ENCODE results near the gene NHSL1. TPM values are rescaled to one million over a fixed set of nuclear protein-coding genes. Genes with fewer than 3 reads are reported as not detected.

Gene NHSL1
- total and polyA plus RNA-seq, 7 experiments from 2014 or later, result 0.05 to 1.2 (median 0.47) TPM; not detected in 1

DNA sequence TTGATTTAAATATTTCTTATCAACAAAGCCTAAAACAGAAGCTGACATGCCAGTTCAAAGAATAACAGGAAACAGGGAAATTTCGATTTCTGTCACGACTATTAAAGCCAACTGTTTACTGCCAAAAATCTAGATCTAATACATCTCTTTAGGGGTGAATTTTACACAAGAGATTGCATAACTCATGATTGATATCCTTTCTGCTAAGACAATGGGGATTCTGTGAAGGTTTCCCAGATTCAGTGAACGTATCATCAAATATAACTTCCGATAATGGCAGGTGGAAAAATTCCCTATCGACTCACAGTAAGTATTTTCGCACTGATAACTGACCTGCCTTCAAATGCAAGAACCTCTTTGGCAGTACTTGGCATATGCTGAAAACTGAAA lies 42.9 kb downstream of the NHSL1 start:
- Mint-ChIP-seq H3K4me3 (peak overlapping the region; percentile 40 to 79 (median 70)), H3K27ac (peak overlapping the region; percentile 77 to 97 (median 93)), H3K4me1 (peaks cover 5 to 32% (median 22%) of the 10 kb centered on the region in 7 donors), H3K9me3 (peaks cover 0 to 6% (median 0%) of the 10 kb centered on the region in 11 donors), H3K27me3 (no peaks in the 10 kb centered on the region), H3K36me3 (peaks cover 0 to 3% (median 0%) of the 10 kb centered on the region in 5 donors)
- intact Hi-C loops (cut with micrococcal nuclease), result loop anchor here in 1 of 2 donors (1.0 to 5.0 kb wide), 3 partner anchors 52 to 916 kb away; partner anchors contain the start of genes CCDC28A, CITED2 and HEBP2
- no peak for ATAC-seq
- Histone ChIP-seq H3K4me1 (ENCODE audit: control insufficient read depth in 2 of 2, insufficient read depth in 2 of 2, low read length in 2 of 2) (peaks cover 19 to 22% of the 10 kb centered on the region in 2 donors), H3K27ac (ENCODE audit: low read depth, low read length) (peak overlapping the region; percentile 75), H3K4me3 (ENCODE audit: low read length) (peak overlapping the region; percentile 48), H3K9me3 (ENCODE audit: control insufficient read depth in 2 of 3, low read length in 3 of 3) (no peaks in the 10 kb centered on the region), H3K36me3 (ENCODE audit: control insufficient read depth in 2 of 3, insufficient read depth in 3 of 3, low read length in 3 of 3) (no peaks in the 10 kb centered on the region), H3K27me3 (ENCODE audit: control insufficient read depth in 2 of 2, insufficient read depth in 2 of 2, low read length in 2 of 2) (no peaks in the 10 kb centered on the region)
- no peak for DNase-seq
- CTCF ChIA-PET, result interaction anchor here (0.8 to 3.0 kb wide), 5 partner anchors 20 to 452 kb away, joined by 3 to 26 read pairs (median 4); no protein-coding TSS in a partner anchor
- POLR2A ChIA-PET, result interaction anchor here (0.6 to 2.0 kb wide), 8 partner anchors 14 to 953 kb away, joined by 3 to 18 read pairs (median 4); partner anchors contain the start of gene HEBP2

DNA sequence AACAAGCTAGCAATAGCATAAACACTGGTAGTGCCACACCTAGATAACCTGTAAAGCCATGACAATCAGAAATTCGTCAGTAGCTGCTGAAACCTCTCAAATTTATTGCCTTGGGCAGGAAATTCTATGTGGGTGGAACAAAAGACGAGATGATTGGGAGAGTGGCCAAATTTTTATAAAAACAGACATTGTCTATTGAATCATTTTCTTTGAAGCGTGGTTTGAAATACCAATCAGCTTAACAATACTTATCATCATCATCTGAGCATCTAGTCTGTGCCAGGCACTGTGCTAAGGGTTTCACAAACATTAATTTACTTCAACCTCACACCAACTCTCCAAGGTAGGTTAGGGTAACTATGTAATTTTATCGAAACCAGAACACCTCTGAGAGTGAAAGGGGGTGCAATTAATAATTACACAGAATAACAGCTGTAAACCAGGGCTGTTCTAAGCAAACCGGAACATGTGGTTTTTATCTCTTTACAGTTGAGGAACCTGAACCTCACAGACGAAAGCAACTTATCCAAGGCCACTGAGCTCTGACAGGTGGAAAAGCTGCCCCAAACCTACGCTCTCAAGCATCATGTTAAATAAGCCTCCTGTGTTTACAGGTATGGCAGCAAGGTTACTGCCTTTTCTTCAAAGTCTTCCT lies 43.4 kb downstream of the NHSL1 start:
- peak; percentile 86 for ATAC-seq
- ChIA-PET POLR2A (interaction anchor here (0.6 to 2.0 kb wide), 10 partner anchors 12 to 953 kb away, joined by 3 to 18 read pairs (median 4); partner anchors contain the start of genes CITED2 and HEBP2), CTCF (interaction anchor here (0.6 to 3.0 kb wide), 9 partner anchors 12 to 452 kb away, joined by 3 to 26 read pairs (median 3); no protein-coding TSS in a partner anchor)
- Mint-ChIP-seq H3K9me3 (peaks cover 0 to 1% (median 0%) of the 10 kb centered on the region in 11 donors), H3K4me3 (peak overlapping the region; percentile 40 to 79 (median 70)), H3K36me3 (peaks cover 0 to under 1% (median 0%) of the 10 kb centered on the region in 5 donors), H3K4me1 (peaks cover 5 to 32% (median 22%) of the 10 kb centered on the region in 7 donors), H3K27ac (peak overlapping the region; percentile 77 to 97 (median 93)), H3K27me3 (peaks cover 0 to 3% (median 0%) of the 10 kb centered on the region in 5 donors)
- Histone ChIP-seq H3K4me3 (ENCODE audit: low read length) (peak overlapping the region; percentile 48), H3K4me1 (ENCODE audit: control insufficient read depth in 2 of 2, insufficient read depth in 2 of 2, low read length in 2 of 2) (peaks cover 19 to 22% of the 10 kb centered on the region in 2 donors), H3K9me3 (ENCODE audit: control insufficient read depth in 2 of 3, low read length in 3 of 3) (no peaks in the 10 kb centered on the region), H3K27me3 (ENCODE audit: control insufficient read depth in 2 of 2, insufficient read depth in 2 of 2, low read length in 2 of 2) (no peaks in the 10 kb centered on the region), H3K36me3 (ENCODE audit: control insufficient read depth in 2 of 3, insufficient read depth in 3 of 3, low read length in 3 of 3) (no peaks in the 10 kb centered on the region), H3K27ac (ENCODE audit: low read depth, low read length) (peak overlapping the region; percentile 75)
- intact Hi-C loops (cut with micrococcal nuclease), result loop anchor here (1.0 to 5.0 kb wide), 6 partner anchors 27 to 916 kb away; partner anchors contain the start of genes CCDC28A (in 1 of the 2), CITED2 (in 1 of the 2) and HEBP2 (in 1 of the 2)
- peak in 7 of 9 donors; percentile 51 to 81 (median 75) for DNase-seq

DNA sequence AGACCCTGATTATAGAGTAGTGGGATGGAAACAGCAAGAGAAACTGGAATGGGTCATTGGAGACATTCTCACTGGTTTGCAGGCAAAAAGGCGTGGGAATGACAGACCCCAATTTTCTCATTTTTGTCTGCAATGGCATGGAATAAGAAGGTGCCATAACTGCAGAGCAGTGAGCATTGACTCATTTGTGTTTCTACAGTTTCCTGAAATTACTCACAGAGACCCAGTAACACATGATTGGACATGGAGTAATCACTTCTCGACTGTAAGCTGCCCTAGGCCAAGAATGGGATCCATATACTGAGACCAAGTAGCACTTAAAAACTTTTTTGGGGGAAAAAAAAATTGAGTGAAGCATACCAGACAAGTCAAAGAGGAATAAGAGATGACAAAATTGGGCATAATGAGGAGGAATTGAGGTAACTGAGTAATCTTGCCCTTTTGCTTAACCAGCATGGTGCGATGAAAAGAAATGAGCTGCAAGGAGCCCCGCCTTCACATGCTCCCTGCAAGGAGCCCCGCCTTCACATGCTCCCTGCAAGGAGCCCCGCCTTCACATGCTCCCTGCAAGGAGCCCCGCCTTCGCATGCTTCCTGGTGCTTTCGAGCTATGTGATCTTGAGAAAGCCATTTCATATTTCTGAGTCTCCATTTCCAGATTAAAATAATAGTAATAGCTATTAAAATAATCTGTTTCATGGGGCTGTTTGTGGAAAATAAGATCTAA lies 44.1 kb downstream of the NHSL1 start:
- H3K27me3 ChIP-seq (ENCODE audit: control insufficient read depth in 2 of 2, insufficient read depth in 2 of 2, low read length in 2 of 2), result no peaks in the 10 kb centered on the region
- peaks cover 19 to 22% of the 10 kb centered on the region in 2 donors for H3K4me1 ChIP-seq (ENCODE audit: control insufficient read depth in 2 of 2, insufficient read depth in 2 of 2, low read length in 2 of 2)
- no peaks in the 10 kb centered on the region for H3K36me3 ChIP-seq (ENCODE audit: control insufficient read depth in 2 of 3, insufficient read depth in 3 of 3, low read length in 3 of 3)
- DNase-seq (peak; percentile 12 to 79 (median 55)), ATAC-seq (peak; percentile 85)
- intact Hi-C loops (cut with micrococcal nuclease), result loop anchor here (1.0 to 5.0 kb wide), 4 partner anchors 26 to 917 kb away; partner anchors contain the start of gene CITED2 (in 1 of the 2)
- H3K4me3 ChIP-seq (ENCODE audit: low read length), result peak overlapping the region; percentile 48
- H3K4me1 Mint-ChIP-seq, result peaks cover 5 to 32% (median 22%) of the 10 kb centered on the region in 7 donors
- no peaks in the 10 kb centered on the region for H3K9me3 ChIP-seq (ENCODE audit: control insufficient read depth in 2 of 3, low read length in 3 of 3)
- CTCF ChIA-PET, result interaction anchor here (0.6 to 3.0 kb wide), 7 partner anchors 11 to 340 kb away, joined by 3 to 26 read pairs (median 3); no protein-coding TSS in a partner anchor
- peaks cover 0 to 4% (median 0%) of the 10 kb centered on the region in 5 donors for H3K27me3 Mint-ChIP-seq
- peak overlapping the region; percentile 75 for H3K27ac ChIP-seq (ENCODE audit: low read depth, low read length)
- no peaks in the 10 kb centered on the region for H3K9me3 Mint-ChIP-seq
- H3K27ac Mint-ChIP-seq, result peak overlapping the region; percentile 77 to 97 (median 93)
- H3K4me3 Mint-ChIP-seq, result peak overlapping the region; percentile 40 to 79 (median 70)
- H3K36me3 Mint-ChIP-seq, result no peaks in the 10 kb centered on the region
- POLR2A ChIA-PET, result interaction anchor here (0.9 to 2.0 kb wide), 7 partner anchors 12 to 919 kb away, joined by 3 to 18 read pairs (median 6); partner anchors contain the start of genes CITED2 and HEBP2

DNA sequence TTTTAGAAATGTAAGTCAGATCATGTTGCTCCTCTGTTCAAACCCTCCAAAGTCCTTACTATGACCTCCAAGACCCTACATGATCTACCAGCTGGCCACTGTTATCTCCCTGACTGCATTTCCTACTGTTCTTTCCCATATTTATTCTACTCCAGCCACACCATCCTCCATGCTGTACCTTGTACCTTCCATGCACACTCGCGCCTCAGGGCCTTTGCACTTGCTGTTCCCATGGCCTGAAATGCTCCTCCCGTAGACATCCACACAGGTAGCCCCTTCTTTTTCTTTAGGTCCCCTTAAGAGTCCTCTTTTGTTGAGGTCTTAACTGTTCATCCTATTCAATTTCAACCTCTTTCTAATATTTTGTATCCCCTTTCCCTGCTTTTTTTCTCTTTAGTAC lies 48.3 kb downstream of the NHSL1 start:
- Mint-ChIP-seq H3K27me3 (peaks cover 0 to 8% (median 0%) of the 10 kb centered on the region in 5 donors), H3K4me3 (no peak overlapping the region), H3K36me3 (no peaks in the 10 kb centered on the region), H3K4me1 (peaks cover 2 to 16% (median 14%) of the 10 kb centered on the region in 7 donors), H3K27ac (no peak overlapping the region), H3K9me3 (no peaks in the 10 kb centered on the region)
- CTCF ChIA-PET, result interaction anchor here (0.7 kb wide), 1 partner anchor 26 kb away, joined by 3 read pairs; no protein-coding TSS in a partner anchor
- intact Hi-C loops (cut with micrococcal nuclease), result no loop called here
- peaks cover 7 to 13% of the 10 kb centered on the region in 2 donors for H3K4me1 ChIP-seq (ENCODE audit: control insufficient read depth in 2 of 2, insufficient read depth in 2 of 2, low read length in 2 of 2)
- H3K9me3 ChIP-seq (ENCODE audit: control insufficient read depth in 2 of 3, low read length in 3 of 3), result no peaks in the 10 kb centered on the region
- ATAC-seq (no peak), DNase-seq (no peak)
- no peaks in the 10 kb centered on the region for H3K36me3 ChIP-seq (ENCODE audit: control insufficient read depth in 2 of 3, insufficient read depth in 3 of 3, low read length in 3 of 3)
- no peak overlapping the region for H3K4me3 ChIP-seq (ENCODE audit: low read length)
- H3K27ac ChIP-seq (ENCODE audit: low read depth, low read length), result no peak overlapping the region
- POLR2A ChIA-PET, result no interaction called here
- H3K27me3 ChIP-seq (ENCODE audit: control insufficient read depth in 2 of 2, insufficient read depth in 2 of 2, low read length in 2 of 2), result no peaks in the 10 kb centered on the region

DNA sequence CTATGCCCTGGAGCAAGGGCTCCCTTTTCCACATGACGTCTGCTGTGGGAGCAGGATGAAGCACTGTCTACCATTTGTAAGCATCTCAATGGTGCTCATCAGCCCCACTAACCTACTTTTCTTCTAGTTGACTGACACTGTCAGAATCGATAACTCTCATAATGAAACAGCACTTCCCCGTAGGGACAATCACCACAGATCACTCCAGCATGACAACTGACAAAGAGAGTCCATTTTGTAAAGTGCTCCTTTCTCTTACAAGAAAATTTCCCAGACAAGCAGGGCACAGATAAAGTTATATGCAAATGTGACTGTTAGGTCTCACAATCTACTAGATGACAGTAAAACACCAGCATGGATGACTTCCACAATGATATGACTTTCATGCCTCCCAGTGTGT lies 48.8 kb downstream of the NHSL1 start:
- CTCF ChIA-PET, result no interaction called here

DNA sequence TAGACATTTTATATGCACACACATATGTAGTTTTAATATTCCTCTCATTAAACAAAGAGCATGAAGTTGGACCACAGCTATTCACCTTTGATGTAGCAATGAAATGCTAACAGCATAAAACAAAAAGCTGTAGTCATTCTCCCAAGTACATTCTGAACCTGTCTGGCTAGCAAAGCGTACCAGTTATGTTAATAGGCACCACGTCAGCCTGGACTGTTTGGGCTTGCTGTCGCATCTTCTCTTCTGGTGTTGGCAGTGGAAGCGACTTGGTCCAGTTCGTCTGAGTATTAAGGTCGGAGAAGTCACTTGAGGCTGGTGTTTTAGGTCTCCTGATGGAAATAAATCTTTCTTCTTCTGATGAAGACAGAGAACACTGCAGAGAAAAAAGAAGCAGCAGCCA lies 52.5 kb downstream of the NHSL1 start:
- Histone ChIP-seq H3K36me3 (ENCODE audit: control insufficient read depth in 2 of 3, insufficient read depth in 3 of 3, low read length in 3 of 3) (no peaks in the 10 kb centered on the region), H3K4me3 (ENCODE audit: low read length) (no peak overlapping the region), H3K27ac (ENCODE audit: low read depth, low read length) (no peak overlapping the region), H3K27me3 (ENCODE audit: control insufficient read depth in 2 of 2, insufficient read depth in 2 of 2, low read length in 2 of 2) (no peaks in the 10 kb centered on the region), H3K4me1 (ENCODE audit: control insufficient read depth in 2 of 2, insufficient read depth in 2 of 2, low read length in 2 of 2) (no peaks in the 10 kb centered on the region), H3K9me3 (ENCODE audit: control insufficient read depth in 2 of 3, low read length in 3 of 3) (no peaks in the 10 kb centered on the region)
- H3K4me1 Mint-ChIP-seq, result no peaks in the 10 kb centered on the region
- H3K27ac Mint-ChIP-seq, result no peak overlapping the region
- no peak for DNase-seq
- no peak for ATAC-seq
- ChIA-PET POLR2A (no interaction called here), CTCF (interaction anchor here (1.3 kb wide), 1 partner anchor 62 kb away, joined by 5 read pairs; no protein-coding TSS in a partner anchor)
- intact Hi-C loops (cut with micrococcal nuclease), result no loop called here
- H3K4me3 Mint-ChIP-seq, result no peak overlapping the region
- no peaks in the 10 kb centered on the region for H3K9me3 Mint-ChIP-seq
- H3K27me3 Mint-ChIP-seq, result peaks cover 0 to 13% (median 0%) of the 10 kb centered on the region in 5 donors
- no peaks in the 10 kb centered on the region for H3K36me3 Mint-ChIP-seq

More for the DNA sequence above, 48.8 kb downstream of the NHSL1 start:
- no peak overlapping the region for H3K4me3 ChIP-seq (ENCODE audit: low read length)
- no peaks in the 10 kb centered on the region for H3K27me3 ChIP-seq (ENCODE audit: control insufficient read depth in 2 of 2, insufficient read depth in 2 of 2, low read length in 2 of 2)
- Mint-ChIP-seq H3K9me3 (no peaks in the 10 kb centered on the region), H3K27ac (no peak overlapping the region), H3K4me3 (no peak overlapping the region), H3K36me3 (no peaks in the 10 kb centered on the region), H3K4me1 (peaks cover 2 to 10% (median 9%) of the 10 kb centered on the region in 7 donors), H3K27me3 (peaks cover 0 to 8% (median 0%) of the 10 kb centered on the region in 5 donors)
- H3K4me1 ChIP-seq (ENCODE audit: control insufficient read depth in 2 of 2, insufficient read depth in 2 of 2, low read length in 2 of 2), result peaks cover 7 to 8% of the 10 kb centered on the region in 2 donors
- POLR2A ChIA-PET, result interaction anchor here (1.1 kb wide), 1 partner anchor 17 kb away, joined by 4 read pairs; no protein-coding TSS in a partner anchor
- ATAC-seq (no peak), DNase-seq (no peak)
- H3K27ac ChIP-seq (ENCODE audit: low read depth, low read length), result no peak overlapping the region
- intact Hi-C loops (cut with micrococcal nuclease), result no loop called here
- H3K9me3 ChIP-seq (ENCODE audit: control insufficient read depth in 2 of 3, low read length in 3 of 3), result no peaks in the 10 kb centered on the region
- H3K36me3 ChIP-seq (ENCODE audit: control insufficient read depth in 2 of 3, insufficient read depth in 3 of 3, low read length in 3 of 3), result no peaks in the 10 kb centered on the region
